ENCODE measurements around the gene CEACAM1.

DNA sequence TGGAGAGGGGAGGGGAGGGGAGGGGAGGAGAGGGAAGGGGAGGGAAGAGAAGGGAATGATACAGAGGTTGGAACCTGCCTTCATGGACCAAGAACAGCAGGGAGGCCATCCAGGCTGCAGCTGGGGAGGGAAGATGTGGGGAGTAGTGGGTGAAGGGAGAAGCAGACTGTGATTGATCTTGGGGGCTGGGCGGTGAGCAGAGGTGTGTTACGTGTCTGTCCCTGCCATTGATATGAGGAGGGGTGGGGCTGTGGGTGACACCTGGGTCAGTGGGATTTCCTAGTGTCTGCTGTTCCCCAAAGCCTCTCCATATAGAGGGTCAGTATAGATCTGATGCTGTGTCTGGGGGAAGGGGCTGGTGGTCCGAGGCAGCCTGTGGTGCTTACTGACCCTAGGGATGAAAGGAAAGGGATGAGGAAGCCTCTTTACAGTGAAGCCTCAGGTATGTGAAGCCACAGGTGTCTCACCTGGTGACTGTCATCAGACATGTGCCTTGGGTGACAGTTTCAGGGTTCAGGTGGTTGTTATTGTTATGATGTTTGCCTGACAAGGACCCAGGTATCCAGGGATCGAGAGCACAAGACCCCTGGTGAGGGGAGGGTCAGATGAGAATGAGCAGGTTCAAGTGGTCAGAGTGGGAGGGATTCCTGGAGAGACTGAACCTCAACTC lies 18.7 kb upstream of the CEACAM1 start:
- TF ChIP-seq, protein P1, sequence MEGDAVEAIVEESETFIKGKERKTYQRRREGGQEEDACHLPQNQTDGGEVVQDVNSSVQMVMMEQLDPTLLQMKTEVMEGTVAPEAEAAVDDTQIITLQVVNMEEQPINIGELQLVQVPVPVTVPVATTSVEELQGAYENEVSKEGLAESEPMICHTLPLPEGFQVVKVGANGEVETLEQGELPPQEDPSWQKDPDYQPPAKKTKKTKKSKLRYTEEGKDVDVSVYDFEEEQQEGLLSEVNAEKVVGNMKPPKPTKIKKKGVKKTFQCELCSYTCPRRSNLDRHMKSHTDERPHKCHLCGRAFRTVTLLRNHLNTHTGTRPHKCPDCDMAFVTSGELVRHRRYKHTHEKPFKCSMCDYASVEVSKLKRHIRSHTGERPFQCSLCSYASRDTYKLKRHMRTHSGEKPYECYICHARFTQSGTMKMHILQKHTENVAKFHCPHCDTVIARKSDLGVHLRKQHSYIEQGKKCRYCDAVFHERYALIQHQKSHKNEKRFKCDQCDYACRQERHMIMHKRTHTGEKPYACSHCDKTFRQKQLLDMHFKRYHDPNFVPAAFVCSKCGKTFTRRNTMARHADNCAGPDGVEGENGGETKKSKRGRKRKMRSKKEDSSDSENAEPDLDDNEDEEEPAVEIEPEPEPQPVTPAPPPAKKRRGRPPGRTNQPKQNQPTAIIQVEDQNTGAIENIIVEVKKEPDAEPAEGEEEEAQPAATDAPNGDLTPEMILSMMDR (IDR thresholded peaks at IDR 0.05), result no peak
- TF ChIP-seq POLR2A (IDR thresholded peaks at IDR 0.05), result no peak
- TF ChIP-seq POLR2AphosphoS5 (IDR thresholded peaks at IDR 0.05), result no peak
